Right lobe of liver (tissue), 4 donors: ENCODE results near the gene FASTKD2.
"Not testable (repeated sequence)": the region's sequence is repeated elsewhere in the genome, so short reads cannot be mapped to it uniquely, and the experiment has no call there.

Experiments
- POLR2A ChIP-seq: fragments of 450-650 bp; IDR thresholded peaks from one replicate; pipeline ENCODE4 v1.6.1; 2017; ENCODE audit warnings: antibody characterized with exemption, mild to moderate bottlenecking
- TF ChIP-seq, protein P1 (sequence below), 4 donors: fragments of 200-600 bp in 3 of 4; fragments of 450-650 bp in 1 of 4; IDR thresholded peaks; one replicate each; pipeline versions ENCODE4 v1.5.1 to v1.8.0; 2016 to 2022; ENCODE audit warnings: antibody characterized with exemption in 4 of 4, mild to moderate bottlenecking in 2 of 4
- donor health status: DM: no; HTN: no; CAD: no.
- donor health status: DM: no; HTN: no; CAD: no.
- donor health status: DM: no; HTN: yes; CAD: no.

- TF ChIP-seq, protein P1, sequence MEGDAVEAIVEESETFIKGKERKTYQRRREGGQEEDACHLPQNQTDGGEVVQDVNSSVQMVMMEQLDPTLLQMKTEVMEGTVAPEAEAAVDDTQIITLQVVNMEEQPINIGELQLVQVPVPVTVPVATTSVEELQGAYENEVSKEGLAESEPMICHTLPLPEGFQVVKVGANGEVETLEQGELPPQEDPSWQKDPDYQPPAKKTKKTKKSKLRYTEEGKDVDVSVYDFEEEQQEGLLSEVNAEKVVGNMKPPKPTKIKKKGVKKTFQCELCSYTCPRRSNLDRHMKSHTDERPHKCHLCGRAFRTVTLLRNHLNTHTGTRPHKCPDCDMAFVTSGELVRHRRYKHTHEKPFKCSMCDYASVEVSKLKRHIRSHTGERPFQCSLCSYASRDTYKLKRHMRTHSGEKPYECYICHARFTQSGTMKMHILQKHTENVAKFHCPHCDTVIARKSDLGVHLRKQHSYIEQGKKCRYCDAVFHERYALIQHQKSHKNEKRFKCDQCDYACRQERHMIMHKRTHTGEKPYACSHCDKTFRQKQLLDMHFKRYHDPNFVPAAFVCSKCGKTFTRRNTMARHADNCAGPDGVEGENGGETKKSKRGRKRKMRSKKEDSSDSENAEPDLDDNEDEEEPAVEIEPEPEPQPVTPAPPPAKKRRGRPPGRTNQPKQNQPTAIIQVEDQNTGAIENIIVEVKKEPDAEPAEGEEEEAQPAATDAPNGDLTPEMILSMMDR (IDR thresholded peaks at IDR 0.05): not testable (repeated sequence)
- TF ChIP-seq POLR2A: not testable (repeated sequence)
Measured at GRCh38 chr2:206807624-206808023, 42.2 kb downstream of the FASTKD2 start.
